ENCODE results near the gene THBD.
"Not testable (repeated sequence)": the region's sequence is repeated elsewhere in the genome, so short reads cannot be mapped to it uniquely, and the experiment has no call there.

Gene THBD

GRCh38 chr20:23033918-23034317, 15.6 kb downstream of the THBD start:
- DNase-seq: no peak

- no peak for DNase-seq
Measured at GRCh38 chr20:23032750-23033078, 16.8 kb downstream of the THBD start.

- DNase-seq: no peak
Measured at GRCh38 chr20:23032056-23032749, 17.3 kb downstream of the THBD start.

GRCh38 chr20:23031346-23031745, 18.1 kb downstream of the THBD start:
- DNase-seq: no peak

GRCh38 chr20:23029324-23029723, 20.1 kb downstream of the THBD start:
- DNase-seq: no peak

- DNase-seq: no peak
Measured at GRCh38 chr20:23028392-23028791, 21.1 kb downstream of the THBD start.

- DNase-seq: no peak
Measured at GRCh38 chr20:23027721-23028120, 21.8 kb downstream of the THBD start.

GRCh38 chr20:23025503-23025902, 24.0 kb downstream of the THBD start:
- not testable (repeated sequence) for DNase-seq

- no peak for DNase-seq
Measured at GRCh38 chr20:23024701-23025100, 24.8 kb downstream of the THBD start.

GRCh38 chr20:23023621-23024177, 25.8 kb downstream of the THBD start:
- DNase-seq: no peak

- DNase-seq: no peak
Measured at GRCh38 chr20:23022849-23023248, 26.6 kb downstream of the THBD start.

GRCh38 chr20:23021951-23022350, 27.5 kb downstream of the THBD start:
- no peak for DNase-seq

- DNase-seq: no peak
Measured at GRCh38 chr20:23021541-23021940, 27.9 kb downstream of the THBD start.

- DNase-seq: no peak
Measured at GRCh38 chr20:23020230-23021018, 29.0 kb downstream of the THBD start.

- DNase-seq: no peak
Measured at GRCh38 chr20:23019403-23019802, 30.1 kb downstream of the THBD start.

- no peak for DNase-seq
Measured at GRCh38 chr20:23018941-23019340, 30.5 kb downstream of the THBD start.

- DNase-seq: no peak
Measured at GRCh38 chr20:23018432-23018831, 31.0 kb downstream of the THBD start.

- DNase-seq: no peak
Measured at GRCh38 chr20:23017516-23017915, 32.0 kb downstream of the THBD start.

- DNase-seq: no peak
Measured at GRCh38 chr20:23013429-23013828, 36.0 kb downstream of the THBD start.

- no peak for DNase-seq
Measured at GRCh38 chr20:23011008-23011721, 38.3 kb downstream of the THBD start.

GRCh38 chr20:23010096-23010495, 39.4 kb downstream of the THBD start:
- no peak for DNase-seq

GRCh38 chr20:23009636-23010035, 39.8 kb downstream of the THBD start:
- no peak for DNase-seq

GRCh38 chr20:23008667-23009066, 40.8 kb downstream of the THBD start:
- no peak for DNase-seq

Data from stimulated activated naive CD4-positive, alpha-beta T cell treated with Interleukin-2 at 50 U/mL for 16 hours (primary cell).